Adrenal gland (tissue), 19 donors: ENCODE data around the gene PTGS1. TPM values are rescaled to one million over a fixed set of nuclear protein-coding genes. Genes with fewer than 3 reads are reported as not detected.
"Not testable (repeated sequence)": the region's sequence is repeated elsewhere in the genome, so short reads cannot be mapped to it uniquely, and the experiment has no call there.

Experiments used
- DNase-seq, 7 donors: peaks; one replicate each; pipeline ENCODE4 v3.0.0-alpha.2; 2019 to 2020
- H3K27ac ChIP-seq, 5 donors: fragments of 200-600 bp; sonication (generic) in 4 of 5; 1 replicate in 3 of 5; 2 replicates in 2 of 5; pipeline versions ENCODE4 v1.5.1 to v1.8.0; 2016 to 2020; ENCODE audit warnings: mild to moderate bottlenecking in 1 of 5
- H3K27me3 ChIP-seq: fragments of 200-600 bp; 2 replicates; pipeline ENCODE4 v1.8.0; 2021
- H3K36me3 ChIP-seq, 2 donors: fragments of 200-600 bp; replicated peaks in 1 of 2; 1 replicate in 1 of 2; 2 replicates in 1 of 2; pipeline versions ENCODE4 v1.5.1 to v1.8.0; 2018 to 2022
- H3K4me1 ChIP-seq, 2 donors: fragments of 200-600 bp; replicated peaks in 1 of 2; 1 replicate in 1 of 2; 2 replicates in 1 of 2; pipeline versions ENCODE4 v1.5.1 to v1.8.0; 2018 to 2021
- H3K4me3 ChIP-seq, 4 donors: fragments of 200-600 bp; sonication (generic) in 3 of 4; one replicate each; pipeline ENCODE4 v1.5.1; 2016 to 2018
- H3K9me3 ChIP-seq, 3 donors: fragments of 200-600 bp; sonication (generic) in 1 of 3; replicated peaks in 1 of 3; 1 replicate in 2 of 3; 2 replicates in 1 of 3; pipeline versions ENCODE4 v1.5.1 to v1.8.0; 2016 to 2021
- CTCF ChIP-seq, 6 experiments: fragments of 450-650 bp in 4 of 6; fragments of 200-600 bp in 2 of 6; sonication (generic) in 1 of 6; IDR thresholded peaks; 1 replicate in 5 of 6; 2 replicates in 1 of 6; pipeline versions ENCODE4 v1.5.1 to v1.8.0; 2016 to 2021; ENCODE audit warnings: antibody characterized with exemption in 6 of 6, mild to moderate bottlenecking in 2 of 6, moderate library complexity in 1 of 6
- POLR2A ChIP-seq, 2 donors: fragments of 450-650 bp; IDR thresholded peaks; one replicate each; pipeline ENCODE4 v1.6.1; 2017; ENCODE audit warnings: antibody characterized with exemption in 2 of 2, mild to moderate bottlenecking in 2 of 2, moderate library complexity in 1 of 2
- WGBS, 4 donors: extraction: QIAGEN DNeasy Blood & Tissue Kit in 2 of 4; methylation state at CpG; one replicate each; pipeline versions ENCODE4 v1.1.5 to v1.1.7; 2013 to 2017; 5-methylcytosine and 5-hydroxymethylcytosine counted together
- intact Hi-C, 2 donors: fragments of 100-400 bp; cut with DNase I; formaldehyde crosslinking; loops; one replicate each; pipeline versions ENCODE4 v1.14.1 to v1.15.0; 2022 to 2023
- long read RNA-seq, 10 donors: library from polyadenylated mRNA in 3 of 10; unstranded in 2 of 10; stranded (forward) in 1 of 10; transcript quantifications; one replicate each; pipeline ENCODE4 v2.0.0 and lab custom pipeline, GENCODE V29; 2021 to 2026
- polyA plus RNA-seq, 3 donors: library from polyadenylated mRNA; stranded (reverse); fragments of 200-250 nt in 2 of 3; fragments of 350-450 nt in 1 of 3; fragmentation: Illumina TruSeq in 1 of 3; extraction: RNeasy Lipid Tissue Mini Kit (QIAGEN cat#74804) in 1 of 3; gene quantifications; one replicate each; pipeline ENCODE4 v1.2.3, GENCODE V29; 2013 to 2014
- total RNA-seq, 9 donors: library from RNA; depleted of rRNA in 4 of 9; stranded (reverse); fragments of >200 nt in 4 of 9; fragments of 120-200 nt in 1 of 9; fragmentation: NEBNext Ultra II Directional in 1 of 9; extraction: Animal tissue kit (Norgen Biotek cat#: 25700) in 1 of 9; gene quantifications; one replicate each; pipeline versions ENCODE4 v1.1.0 to v1.2.4, GENCODE V29; 2013 to 2023
- donor health status: healthy with polysubstance abuse.
- donor health status: Bipolar disorder and iron deficiency.
- donor health status: DM: yes; HTN: yes; CAD: no.
- donor health status: DM: no; HTN: no; CAD: no.
- donor health status: DM: no; HTN: no; CAD: no.
- donor health status: DM: yes; HTN: yes; CAD: no.

PTGS1 gene
- total RNA-seq (1 to 10 TPM in 8 of 9 donors, under 1 TPM in 1; 0.78 to 6.6 (median 5.6) TPM), polyA plus RNA-seq (1 to 10 TPM; 1.3 to 1.7 (median 1.6) TPM)
- long read RNA-seq, donor 1, result 0 reads
- long read RNA-seq, donor 2, partial matches to known transcripts, result 0 of 1 reads
- long read RNA-seq, donor 2, other reads (novel, unspliced or antisense), result 0 of 1 reads
- long read RNA-seq, donor 3, result 0 reads
- long read RNA-seq, donor 4, full-length matches to known transcripts, result 2 of 2 reads
- long read RNA-seq, donor 4, partial matches to known transcripts, result 0 of 2 reads
- long read RNA-seq, donor 4, other reads (novel, unspliced or antisense), result 0 of 2 reads
- long read RNA-seq, donor 5, full-length matches to known transcripts, result 2 of 3 reads
- long read RNA-seq, donor 5, partial matches to known transcripts, result 1 of 3 reads
- long read RNA-seq, donor 5, other reads (novel, unspliced or antisense), result 0 of 3 reads
- long read RNA-seq, donor 6, full-length matches to known transcripts, result 1 of 1 reads
- long read RNA-seq, donor 6, partial matches to known transcripts, result 0 of 1 reads
- long read RNA-seq, donor 6, other reads (novel, unspliced or antisense), result 0 of 1 reads
- long read RNA-seq, donor 7, result 0 reads
- long read RNA-seq, donor 8, result 0 reads
- long read RNA-seq, donor 9, result 0 reads
- long read RNA-seq, donor 10, result 0 reads

GRCh38 chr9:122370869-122371755 is at the start of gene PTGS1:
TSS of gene PTGS1 (plus strand) at chr9:122371024. CDS start at chr9:122371085, 61 bp downstream.
- 8 to 29% (median 10%) methylated on average over 8 to 39 of the region's 39 CpGs for WGBS, 4 donors
- TF ChIP-seq CTCF (IDR thresholded peaks at IDR 0.05), result no peak
- TF ChIP-seq POLR2A (IDR thresholded peaks at IDR 0.05), result no peak
- intact Hi-C loops, result no loop called here
- Histone ChIP-seq H3K4me3 (peak within 1 kb of the TSS in 2 of 4 donors; percentile 6 to 20), H3K4me1 (peaks cover 8 to 15% of the 10 kb centered on the region in 2 donors), H3K27me3 (no peaks in the 10 kb centered on the region), H3K36me3 (no peaks in the 10 kb centered on the region), H3K27ac (no peak within 1 kb of the TSS), H3K9me3 (no peaks in the 10 kb centered on the region)
- peak in 3 of 7 donors; percentile 50 to 54 (median 52) for DNase-seq

GRCh38 chr9:122322553-122322952 is 48.3 kb upstream of the PTGS1 start:
- H3K36me3 ChIP-seq, result peaks cover 0 to 21% of the 10 kb centered on the region in 2 donors
- no peak for DNase-seq
- 80 to 91% (median 88%) methylated on average over 2 of the region's 2 CpGs for WGBS, 4 donors
- intact Hi-C loops, result no loop called here
- no peak overlapping the region for H3K27ac ChIP-seq
- H3K9me3 ChIP-seq, result no peaks in the 10 kb centered on the region
- no peak overlapping the region for H3K4me3 ChIP-seq
- TF ChIP-seq CTCF (IDR thresholded peaks at IDR 0.05) (no peak), POLR2A (IDR thresholded peaks at IDR 0.05) (no peak)
- no peaks in the 10 kb centered on the region for H3K4me1 ChIP-seq
- H3K27me3 ChIP-seq, result no peaks in the 10 kb centered on the region

- H3K4me1 ChIP-seq, H3K4me3 ChIP-seq, H3K9me3 ChIP-seq, DNase-seq, intact Hi-C loops, H3K27me3 ChIP-seq: not testable (repeated sequence)
- Histone ChIP-seq H3K27ac (peak overlapping the region in 1 of 5 donors; percentile 25), H3K36me3 (peaks cover 0 to 21% of the 10 kb centered on the region in 2 donors)
- 56 to 75% (median 66%) methylated on average over 1 of the region's 1 CpG for WGBS, 4 donors
Observed at GRCh38 chr9:122324665-122325064, 46.2 kb upstream of the PTGS1 start.

GRCh38 chr9:122325124-122325523 is 45.7 kb upstream of the PTGS1 start:
- 0 to 18% (median 14%) methylated on average over 1 of the region's 1 CpG for WGBS, 4 donors
- peaks cover 0 to 21% of the 10 kb centered on the region in 2 donors for H3K36me3 ChIP-seq
- H3K9me3 ChIP-seq, result no peaks in the 10 kb centered on the region
- intact Hi-C loops, result no loop called here
- no peaks in the 10 kb centered on the region for H3K27me3 ChIP-seq
- peak overlapping the region in 1 of 5 donors; percentile 25 for H3K27ac ChIP-seq
- no peaks in the 10 kb centered on the region for H3K4me1 ChIP-seq
- no peak for TF ChIP-seq POLR2A (IDR thresholded peaks at IDR 0.05)
- TF ChIP-seq CTCF (IDR thresholded peaks at IDR 0.05), result no peak
- DNase-seq, result no peak
- no peak overlapping the region for H3K4me3 ChIP-seq
